Osteoblast (primary cell): ENCODE measurements around the gene LRRC1. TPM values are rescaled to one million over a fixed set of nuclear protein-coding genes. Genes with fewer than 3 reads are reported as not detected.

Source experiments
- DNase-seq: peaks from one replicate; pipeline ENCODE4 v3.0.0; 2011; ENCODE audit warnings: low spot score, mixed read lengths; ENCODE audit not compliant: insufficient read length; ENCODE audit errors: missing footprints
- H2AFZ ChIP-seq: 2 replicates; pipeline ENCODE4 v1.6.0; 2011; ENCODE audit warnings: mild to moderate bottlenecking, low read length
- H3K27ac ChIP-seq: 2 replicates; pipeline ENCODE4 v1.5.1; 2011; ENCODE audit warnings: mild to moderate bottlenecking, low read depth, low read length, moderate library complexity
- H3K27me3 ChIP-seq: 2 replicates; pipeline ENCODE4 v1.6.0; 2012; ENCODE audit warnings: mild to moderate bottlenecking, control low read depth, inconsistent platforms, low read length, moderate library complexity; ENCODE audit not compliant: insufficient read depth
- H3K36me3 ChIP-seq: 2 replicates; pipeline ENCODE4 v1.5.1; 2011; ENCODE audit warnings: mild to moderate bottlenecking, low read length, control low read depth, moderate library complexity; ENCODE audit not compliant: insufficient read depth
- H3K4me1 ChIP-seq: 2 replicates; pipeline ENCODE4 v1.5.1; 2011; ENCODE audit warnings: mild to moderate bottlenecking, low read length, control low read depth, moderate library complexity; ENCODE audit not compliant: insufficient read depth
- H3K4me2 ChIP-seq: 2 replicates; pipeline ENCODE4 v1.6.0; 2011; ENCODE audit warnings: mild to moderate bottlenecking, low read length; ENCODE audit not compliant: insufficient read depth
- H3K4me3 ChIP-seq: fragments of 200-600 bp; sonication (generic); 3 replicates; pipeline ENCODE4 v1.5.1; 2012; ENCODE audit warnings: mild to moderate bottlenecking, low read length, inconsistent platforms; ENCODE audit not compliant: insufficient read depth
- H3K79me2 ChIP-seq: 2 replicates; pipeline ENCODE4 v1.6.0; 2012; ENCODE audit warnings: mild to moderate bottlenecking, low read length, control low read depth, inconsistent platforms; ENCODE audit not compliant: insufficient read depth
- H3K9me3 ChIP-seq: 2 replicates; pipeline ENCODE4 v1.5.1; 2011; ENCODE audit warnings: low read depth, low read length, control low read depth
- H4K20me1 ChIP-seq: 2 replicates; pipeline ENCODE4 v1.6.0; 2012; ENCODE audit warnings: mild to moderate bottlenecking, low read length, control low read depth; ENCODE audit not compliant: insufficient read depth
- total RNA-seq: library from RNA; depleted of rRNA; stranded (reverse); fragments of >200 nt; gene quantifications from 2 replicates; pipeline ENCODE4 v1.2.3, GENCODE V29; 2012
- TF ChIP-seq, protein P1 (sequence below): IDR thresholded peaks from 2 replicates; pipeline ENCODE4 v1.5.1; 2011; ENCODE audit warnings: mild to moderate bottlenecking, low read depth, low read length, moderate library complexity; ENCODE audit errors: extremely low read depth

The LRRC1 gene
- total RNA-seq, 1 donor: 7.2 TPM

DNA sequence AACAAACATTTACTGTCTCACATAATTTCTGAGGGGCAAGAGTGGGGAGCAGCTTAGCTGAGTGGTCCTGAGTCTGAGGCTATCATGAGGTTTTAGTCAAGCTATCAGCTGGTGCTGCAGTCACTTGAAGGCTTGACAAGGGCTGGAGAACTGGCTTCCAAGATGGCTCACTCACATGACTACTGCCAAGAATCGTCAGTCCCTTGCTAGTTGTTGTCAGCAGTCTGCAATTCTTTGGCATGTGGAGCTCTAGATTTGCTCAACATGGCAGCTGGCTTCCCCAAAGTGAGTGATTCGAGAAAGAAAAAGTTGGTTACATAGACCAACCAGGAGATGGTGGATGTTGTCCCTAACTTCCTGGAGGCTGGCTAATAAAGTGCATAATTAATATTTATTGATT lies 2.8 kb upstream of the LRRC1 start:
- Histone ChIP-seq H3K27ac (no peak overlapping the region), H3K4me3 (no peak overlapping the region), H3K79me2 (peaks cover 12% of the 10 kb centered on the region), H3K4me2 (no peak overlapping the region), H3K9me3 (no peaks in the 10 kb centered on the region), H3K36me3 (no peaks in the 10 kb centered on the region), H4K20me1 (peaks cover 7% of the 10 kb centered on the region), H2AFZ (no peak overlapping the region), H3K27me3 (peaks cover 16% of the 10 kb centered on the region), H3K4me1 (peaks cover 23% of the 10 kb centered on the region)
- TF ChIP-seq, protein P1, sequence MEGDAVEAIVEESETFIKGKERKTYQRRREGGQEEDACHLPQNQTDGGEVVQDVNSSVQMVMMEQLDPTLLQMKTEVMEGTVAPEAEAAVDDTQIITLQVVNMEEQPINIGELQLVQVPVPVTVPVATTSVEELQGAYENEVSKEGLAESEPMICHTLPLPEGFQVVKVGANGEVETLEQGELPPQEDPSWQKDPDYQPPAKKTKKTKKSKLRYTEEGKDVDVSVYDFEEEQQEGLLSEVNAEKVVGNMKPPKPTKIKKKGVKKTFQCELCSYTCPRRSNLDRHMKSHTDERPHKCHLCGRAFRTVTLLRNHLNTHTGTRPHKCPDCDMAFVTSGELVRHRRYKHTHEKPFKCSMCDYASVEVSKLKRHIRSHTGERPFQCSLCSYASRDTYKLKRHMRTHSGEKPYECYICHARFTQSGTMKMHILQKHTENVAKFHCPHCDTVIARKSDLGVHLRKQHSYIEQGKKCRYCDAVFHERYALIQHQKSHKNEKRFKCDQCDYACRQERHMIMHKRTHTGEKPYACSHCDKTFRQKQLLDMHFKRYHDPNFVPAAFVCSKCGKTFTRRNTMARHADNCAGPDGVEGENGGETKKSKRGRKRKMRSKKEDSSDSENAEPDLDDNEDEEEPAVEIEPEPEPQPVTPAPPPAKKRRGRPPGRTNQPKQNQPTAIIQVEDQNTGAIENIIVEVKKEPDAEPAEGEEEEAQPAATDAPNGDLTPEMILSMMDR: no peak
- DNase-seq: no peak

DNA sequence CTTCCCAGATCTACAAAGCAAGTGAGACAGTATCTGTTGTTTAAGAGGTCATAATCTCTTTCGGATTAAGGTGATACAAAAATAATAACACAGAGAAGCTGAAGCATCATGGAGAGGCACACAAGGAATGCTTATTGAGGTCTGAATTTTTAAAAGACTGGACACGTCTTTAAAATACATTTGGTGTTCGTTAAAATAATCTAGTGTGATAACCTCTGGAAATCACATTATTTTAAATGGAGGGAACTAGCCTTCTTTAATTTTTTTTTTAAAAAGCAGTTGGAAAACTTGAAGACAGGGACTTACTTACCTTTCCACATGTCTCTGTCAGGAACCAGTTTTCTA lies 1.9 kb upstream of the LRRC1 start:
- Histone ChIP-seq H3K9me3 (no peaks in the 10 kb centered on the region), H3K4me3 (peak overlapping the region; percentile 83), H2AFZ (peak overlapping the region; percentile 94), H3K36me3 (no peaks in the 10 kb centered on the region), H3K27me3 (peaks cover 23% of the 10 kb centered on the region), H3K4me2 (peak overlapping the region; percentile 95), H3K4me1 (peaks cover 26% of the 10 kb centered on the region), H3K79me2 (peaks cover 17% of the 10 kb centered on the region), H4K20me1 (peaks cover 10% of the 10 kb centered on the region), H3K27ac (no peak overlapping the region)
- TF ChIP-seq, protein P1: no peak
- no peak for DNase-seq

DNA sequence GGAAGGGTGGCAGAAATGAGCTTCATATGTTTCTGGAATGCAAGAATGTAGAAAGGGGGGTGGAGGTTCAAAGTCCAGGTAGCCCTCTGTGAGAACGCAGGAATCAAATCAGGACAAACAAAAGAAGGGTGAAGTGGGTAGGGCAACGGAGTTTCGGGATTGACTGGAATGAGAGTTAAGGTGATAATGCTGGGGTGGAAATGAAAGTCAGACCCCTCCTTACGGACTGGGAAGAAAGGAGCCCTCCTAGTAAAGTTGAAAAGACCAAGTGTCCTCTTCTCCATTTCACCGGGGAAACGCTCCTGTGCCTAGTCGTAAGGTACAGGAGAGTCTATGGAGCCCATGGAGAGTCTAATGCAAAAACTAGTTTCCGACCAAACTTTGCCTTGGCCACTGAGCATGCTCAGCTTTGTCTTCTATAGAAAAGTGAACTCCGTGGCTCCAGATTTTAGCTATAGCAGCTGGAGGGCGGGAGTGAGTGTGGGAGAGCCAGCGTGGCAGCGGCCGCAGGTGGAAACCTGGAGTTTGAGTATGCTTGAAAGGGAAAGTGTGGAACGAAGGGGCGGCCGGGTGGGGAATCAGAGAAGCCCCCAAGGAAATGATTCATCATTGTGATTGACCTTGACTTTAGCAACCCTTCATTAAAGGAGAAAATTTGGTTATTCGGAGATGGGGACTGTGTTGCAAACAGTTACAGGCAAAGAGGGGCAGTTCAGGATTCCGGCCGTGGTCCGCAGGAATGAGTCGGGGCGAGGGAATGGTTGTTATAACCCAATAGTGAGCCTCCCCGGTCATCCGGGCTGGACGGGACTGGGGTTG lies 1.3 kb upstream of the LRRC1 start:
- H2AFZ ChIP-seq: peak overlapping the region; percentile 94
- no peak overlapping the region for H3K27ac ChIP-seq
- TF ChIP-seq, protein P1: no peak
- H3K4me2 ChIP-seq: peak overlapping the region; percentile 95
- DNase-seq: peak; percentile 87
- peaks cover 23% of the 10 kb centered on the region for H3K27me3 ChIP-seq
- no peaks in the 10 kb centered on the region for H3K9me3 ChIP-seq
- peaks cover 26% of the 10 kb centered on the region for H3K4me1 ChIP-seq
- no peaks in the 10 kb centered on the region for H3K36me3 ChIP-seq
- H3K4me3 ChIP-seq: peak overlapping the region; percentile 83
- H4K20me1 ChIP-seq: peaks cover 10% of the 10 kb centered on the region
- peaks cover 17% of the 10 kb centered on the region for H3K79me2 ChIP-seq

DNA sequence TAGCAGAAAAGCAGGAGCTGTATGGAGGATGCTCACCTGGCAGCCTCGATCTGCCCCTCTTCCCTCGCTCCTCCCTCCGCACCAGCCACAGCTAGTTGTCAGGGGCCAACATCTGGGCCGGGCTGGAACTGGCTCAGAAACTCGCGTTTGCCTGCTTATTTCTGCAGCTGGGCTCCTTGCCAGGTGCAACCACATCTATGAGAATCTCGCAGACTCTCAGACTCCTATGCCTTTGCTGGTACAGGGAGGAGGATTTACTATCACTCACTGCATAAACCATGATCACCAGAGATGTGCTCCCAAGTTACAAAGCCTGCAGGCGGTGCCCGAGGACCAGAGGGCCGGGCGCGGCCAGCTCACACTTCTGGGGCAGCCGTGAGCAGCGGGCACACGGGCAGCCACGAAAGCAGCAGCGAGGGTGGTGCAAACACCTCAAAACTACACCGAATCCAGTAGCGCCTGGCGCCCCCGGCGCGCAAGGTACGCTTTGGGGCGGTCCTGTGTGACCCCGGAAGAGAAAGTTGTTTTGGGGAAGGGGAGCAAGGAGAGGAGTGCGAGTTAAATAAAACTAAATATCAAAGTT lies 577 bp upstream of the LRRC1 start:
- H4K20me1 ChIP-seq: peaks cover 10% of the 10 kb centered on the region
- H3K79me2 ChIP-seq: peaks cover 18% of the 10 kb centered on the region

More for the DNA sequence above, 577 bp upstream of the LRRC1 start:
- H2AFZ ChIP-seq: peak overlapping the region; percentile 94
- TF ChIP-seq, protein P1: peak; percentile 43
- no peaks in the 10 kb centered on the region for H3K36me3 ChIP-seq
- H3K4me3 ChIP-seq: peak overlapping the region; percentile 83
- peak overlapping the region; percentile 95 for H3K4me2 ChIP-seq
- peak overlapping the region; percentile 59 for H3K27ac ChIP-seq
- no peaks in the 10 kb centered on the region for H3K9me3 ChIP-seq
- H3K27me3 ChIP-seq: peaks cover 23% of the 10 kb centered on the region
- H3K4me1 ChIP-seq: peaks cover 26% of the 10 kb centered on the region
- DNase-seq: peak; percentile 89
